SU-DHL-6 (cell line): ENCODE results near the gene SNTB2.

Source experiments
- EZH2phosphoT487 ChIP-seq: fragments of 200-600 bp; sonication (generic), shearing (Covaris generic); conservative IDR thresholded peaks from 2 replicates; pipeline ENCODE4 v1.6.1; 2018; ENCODE audit warnings: mild to moderate bottlenecking, antibody characterized with exemption, low read length, moderate library complexity, mixed read lengths
- TF ChIP-seq, protein P1 (sequence below): fragments of 200-600 bp; sonication (generic); IDR thresholded peaks from one replicate; pipeline ENCODE4 v1.5.1; 2017; ENCODE audit warnings: antibody characterized with exemption, mild to moderate bottlenecking, low read length, moderate library complexity; ENCODE audit not compliant: insufficient read depth, poor library complexity, severe bottlenecking

DNA sequence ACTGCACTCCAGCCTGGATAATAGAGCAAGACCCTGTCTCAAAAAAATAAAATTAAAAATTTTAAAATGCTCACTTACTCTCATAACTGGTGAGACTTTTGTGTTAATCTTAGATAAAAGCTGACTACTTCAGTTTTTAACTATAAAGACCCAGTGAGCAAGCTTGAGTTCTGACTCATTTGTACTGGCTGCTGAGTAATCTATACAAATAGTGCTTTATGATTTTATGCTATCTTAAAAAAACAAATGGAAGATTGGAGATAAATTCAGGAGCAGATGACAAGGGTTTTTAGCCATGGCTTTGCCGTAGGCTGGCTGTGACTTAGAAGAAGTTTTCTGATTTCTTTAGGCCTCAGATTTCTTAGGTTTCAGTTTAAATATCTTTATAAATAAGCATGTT lies 30.5 kb downstream of the SNTB2 start:
- TF ChIP-seq, protein P1, sequence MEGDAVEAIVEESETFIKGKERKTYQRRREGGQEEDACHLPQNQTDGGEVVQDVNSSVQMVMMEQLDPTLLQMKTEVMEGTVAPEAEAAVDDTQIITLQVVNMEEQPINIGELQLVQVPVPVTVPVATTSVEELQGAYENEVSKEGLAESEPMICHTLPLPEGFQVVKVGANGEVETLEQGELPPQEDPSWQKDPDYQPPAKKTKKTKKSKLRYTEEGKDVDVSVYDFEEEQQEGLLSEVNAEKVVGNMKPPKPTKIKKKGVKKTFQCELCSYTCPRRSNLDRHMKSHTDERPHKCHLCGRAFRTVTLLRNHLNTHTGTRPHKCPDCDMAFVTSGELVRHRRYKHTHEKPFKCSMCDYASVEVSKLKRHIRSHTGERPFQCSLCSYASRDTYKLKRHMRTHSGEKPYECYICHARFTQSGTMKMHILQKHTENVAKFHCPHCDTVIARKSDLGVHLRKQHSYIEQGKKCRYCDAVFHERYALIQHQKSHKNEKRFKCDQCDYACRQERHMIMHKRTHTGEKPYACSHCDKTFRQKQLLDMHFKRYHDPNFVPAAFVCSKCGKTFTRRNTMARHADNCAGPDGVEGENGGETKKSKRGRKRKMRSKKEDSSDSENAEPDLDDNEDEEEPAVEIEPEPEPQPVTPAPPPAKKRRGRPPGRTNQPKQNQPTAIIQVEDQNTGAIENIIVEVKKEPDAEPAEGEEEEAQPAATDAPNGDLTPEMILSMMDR, result no peak
- no peak for TF ChIP-seq EZH2phosphoT487
